Fibroblast of upper back skin (primary cell): ENCODE data around the gene SMURF1.

ENCODE experiments used
- DNase-seq: peaks from one replicate; pipeline ENCODE4 v3.0.0-alpha.2; 2013

The SMURF1 gene

GRCh38 chr7:99042957-99043356 is 101.0 kb downstream of the SMURF1 start:
- peak; percentile 40 for DNase-seq

DNA sequence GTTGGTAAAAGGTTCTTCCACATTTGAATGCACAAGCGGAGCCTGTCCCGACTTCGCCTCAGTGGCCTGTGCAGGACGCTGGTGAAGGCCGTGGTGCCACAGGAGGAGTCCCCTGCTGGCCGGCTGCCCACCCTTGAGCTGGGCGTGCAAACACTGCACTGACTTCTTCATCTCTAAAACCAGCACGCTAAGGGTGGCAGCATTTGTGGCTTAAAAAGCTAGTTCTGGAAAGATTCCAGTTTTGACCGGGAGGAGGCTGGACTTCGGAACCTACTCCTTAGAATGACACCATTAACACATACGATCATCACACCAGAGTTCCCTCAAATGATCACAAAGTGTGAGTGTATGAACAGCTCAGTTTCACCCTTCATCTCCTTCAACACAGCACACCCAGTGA is 102.4 kb downstream of the SMURF1 start:
- no peak for DNase-seq

DNA sequence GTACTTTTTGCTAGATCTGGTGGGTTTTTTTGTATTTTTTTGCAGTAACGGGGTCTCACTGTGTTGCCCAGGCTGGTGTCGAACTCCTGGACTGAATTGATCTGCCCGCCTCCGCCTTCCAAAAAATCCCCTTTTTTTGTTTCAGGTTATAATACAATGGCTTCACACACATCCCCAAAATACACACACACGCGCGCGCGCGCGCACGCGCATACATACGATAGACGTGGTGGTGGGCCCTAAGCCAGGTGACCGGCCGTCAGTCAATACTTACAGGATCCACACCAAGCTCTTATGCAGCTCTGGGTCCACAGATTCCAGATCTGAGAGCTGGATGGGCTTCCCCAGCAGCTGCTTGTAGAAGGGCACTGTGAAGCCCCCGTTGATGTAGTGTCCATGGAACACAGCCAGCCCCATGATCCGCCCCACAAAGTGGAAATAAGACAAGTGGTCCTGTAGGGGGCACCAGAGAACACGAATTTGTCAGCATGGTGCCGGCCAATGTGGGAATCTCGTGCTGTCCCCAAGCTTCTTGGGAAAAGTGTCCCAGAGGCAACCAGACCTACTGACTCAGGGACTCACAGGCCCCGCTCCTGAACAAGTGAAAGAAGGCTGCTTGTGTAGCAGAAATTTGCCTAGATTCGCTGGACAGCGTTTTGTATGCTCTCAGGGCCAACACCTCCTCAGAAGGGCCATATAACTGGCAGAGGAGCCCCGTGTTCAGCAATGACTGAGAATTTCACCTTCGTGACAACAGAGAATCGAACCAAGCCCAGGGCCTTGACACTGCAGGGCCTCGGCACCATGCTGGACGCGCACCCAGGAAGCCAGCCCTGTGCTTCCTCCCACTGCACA is 103.6 kb downstream of the SMURF1 start:
- peak; percentile 84 for DNase-seq

GRCh38 chr7:99039384-99039891 is 104.5 kb downstream of the SMURF1 start:
- DNase-seq: no peak

DNA sequence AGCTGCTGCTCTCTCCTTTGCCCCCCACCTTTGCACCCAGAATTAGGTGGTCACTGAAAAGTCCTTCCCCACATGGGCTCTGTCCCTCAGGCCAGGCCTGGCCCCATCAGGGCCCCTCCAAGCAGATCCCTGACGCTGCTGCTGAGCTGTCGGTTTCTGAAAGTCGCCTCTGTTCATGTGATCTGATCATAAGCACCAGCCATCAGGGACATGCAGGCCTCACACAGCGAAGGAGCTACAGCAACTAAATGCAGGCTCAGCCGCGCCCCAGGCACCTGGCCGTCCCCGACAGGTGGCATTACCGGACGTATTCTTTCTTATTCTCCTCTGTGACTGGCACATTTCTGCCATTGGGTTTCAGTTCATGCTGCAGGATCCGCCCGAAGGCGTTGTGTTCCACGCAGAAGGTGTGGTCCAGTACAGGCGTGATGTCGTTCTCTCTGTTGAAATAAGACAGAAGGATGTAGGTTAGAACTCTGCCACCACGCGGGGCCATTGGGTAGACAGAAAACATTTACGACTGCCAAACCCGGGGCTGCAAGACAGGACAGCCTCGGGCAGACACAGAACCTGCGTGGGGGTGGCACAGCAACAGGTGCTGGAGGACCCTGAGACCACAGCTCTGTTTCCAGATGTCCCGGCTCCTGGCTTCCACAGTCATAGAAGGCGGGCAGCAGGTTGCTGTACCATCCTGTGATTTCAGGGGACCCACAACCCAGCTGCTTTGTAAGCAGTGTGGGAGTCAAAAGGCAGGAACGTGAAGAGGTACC is 105.6 kb downstream of the SMURF1 start:
- no peak for DNase-seq

GRCh38 chr7:99037327-99037940 is 106.5 kb downstream of the SMURF1 start:
- no peak for DNase-seq

- peak; percentile 39 for DNase-seq
Observed at GRCh38 chr7:99036546-99037111, 107.3 kb downstream of the SMURF1 start.

- DNase-seq: no peak
Observed at GRCh38 chr7:99035723-99036545, 108.0 kb downstream of the SMURF1 start.

GRCh38 chr7:99034932-99035722 is 108.8 kb downstream of the SMURF1 start:
- DNase-seq: no peak

GRCh38 chr7:99033765-99034164 is 110.1 kb downstream of the SMURF1 start:
- no peak for DNase-seq

GRCh38 chr7:99032928-99033327 is 111.0 kb downstream of the SMURF1 start:
- DNase-seq: no peak

GRCh38 chr7:99031496-99031895 is 112.4 kb downstream of the SMURF1 start:
- DNase-seq: no peak

DNA sequence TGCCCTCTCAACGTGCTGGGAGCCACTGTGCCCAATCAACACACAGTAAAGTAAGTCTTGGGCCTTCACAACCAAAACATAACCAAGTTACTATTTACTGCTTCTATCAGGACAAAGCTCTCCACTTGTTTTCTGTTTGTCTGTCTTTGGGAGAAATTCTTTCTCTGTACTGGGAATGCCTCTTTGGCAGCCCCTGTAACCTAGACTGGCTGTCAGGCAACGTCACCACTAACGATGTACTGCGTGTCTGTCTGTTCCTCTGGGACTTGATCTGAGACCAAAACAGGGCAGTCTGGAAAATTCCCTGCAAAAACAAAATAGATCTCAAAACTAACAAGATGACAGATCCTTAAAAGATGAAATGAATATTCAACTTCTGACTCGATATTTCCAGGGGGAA is 113.0 kb downstream of the SMURF1 start:
- no peak for DNase-seq

- no peak for DNase-seq
Observed at GRCh38 chr7:99030457-99030856, 113.5 kb downstream of the SMURF1 start.

- DNase-seq: no peak
Observed at GRCh38 chr7:99029466-99030435, 114.2 kb downstream of the SMURF1 start.

- DNase-seq: no peak
Observed at GRCh38 chr7:99028261-99028973, 115.5 kb downstream of the SMURF1 start.

DNA sequence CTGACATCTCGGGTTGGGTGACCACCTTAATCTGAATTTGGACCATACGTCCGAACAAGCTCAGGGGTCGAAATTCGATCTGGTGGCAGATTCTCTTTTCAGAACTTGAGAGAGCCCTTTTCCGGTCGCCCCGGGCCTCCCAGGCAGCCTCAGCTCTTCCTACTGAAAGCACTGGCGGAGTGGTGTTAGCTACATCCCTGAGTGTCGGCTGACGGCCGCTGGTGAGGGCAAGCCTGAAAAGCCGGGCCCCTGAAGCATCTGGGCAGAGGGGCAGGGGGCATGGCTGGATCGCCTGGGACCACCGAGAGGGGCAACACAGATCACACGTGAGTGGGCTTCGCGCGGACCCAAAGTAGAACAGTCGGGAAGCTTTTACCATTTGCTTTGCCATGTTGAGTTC is 116.1 kb downstream of the SMURF1 start:
- no peak for DNase-seq

GRCh38 chr7:99027241-99027640 is 116.7 kb downstream of the SMURF1 start:
- peak; percentile 13 for DNase-seq

GRCh38 chr7:99024066-99024465 is 119.8 kb downstream of the SMURF1 start:
- DNase-seq: peak; percentile 61
